IPS-11a (cell line): ENCODE data around the gene CD9.
"Not testable (repeated sequence)": the region's sequence is repeated elsewhere in the genome, so short reads cannot be mapped to it uniquely, and the experiment has no call there.

ENCODE experiments used
- H3K4me3 ChIP-seq: one replicate; pipeline ENCODE4 v1.5.1; 2013; ENCODE audit warnings: low read depth, low read length, control low read depth

The CD9 gene

GRCh38 chr12:6200256-6201212 lies at the start of gene CD9:
Gene CD9, plus strand, starts transcription at chr12:6200400. Its CDS starts 100 bp downstream, at chr12:6200500.
- peak within 1 kb of the TSS; percentile 96 for H3K4me3 ChIP-seq

- H3K4me3 ChIP-seq, result no peak overlapping the region
Measured at GRCh38 chr12:6154730-6155459, 45.3 kb upstream of the CD9 start.

GRCh38 chr12:6157482-6157881 lies 42.7 kb upstream of the CD9 start:
- H3K4me3 ChIP-seq, result no peak overlapping the region

- no peak overlapping the region for H3K4me3 ChIP-seq
Measured at GRCh38 chr12:6158255-6158654, 41.9 kb upstream of the CD9 start.

- H3K4me3 ChIP-seq, result no peak overlapping the region
Measured at GRCh38 chr12:6158749-6159148, 41.5 kb upstream of the CD9 start.

GRCh38 chr12:6159166-6160011 lies 40.8 kb upstream of the CD9 start:
- not testable (repeated sequence) for H3K4me3 ChIP-seq

GRCh38 chr12:6160049-6160649 lies 40.1 kb upstream of the CD9 start:
- not testable (repeated sequence) for H3K4me3 ChIP-seq

- H3K4me3 ChIP-seq, result no peak overlapping the region
Measured at GRCh38 chr12:6161124-6161882, 38.9 kb upstream of the CD9 start.

GRCh38 chr12:6163416-6164060 lies 36.7 kb upstream of the CD9 start:
- H3K4me3 ChIP-seq, result no peak overlapping the region

- H3K4me3 ChIP-seq, result no peak overlapping the region
Measured at GRCh38 chr12:6165395-6165794, 34.8 kb upstream of the CD9 start.

GRCh38 chr12:6166808-6167207 lies 33.4 kb upstream of the CD9 start:
- no peak overlapping the region for H3K4me3 ChIP-seq

GRCh38 chr12:6167327-6168280 lies 32.6 kb upstream of the CD9 start:
- H3K4me3 ChIP-seq, result no peak overlapping the region

- H3K4me3 ChIP-seq, result no peak overlapping the region
Measured at GRCh38 chr12:6171409-6172015, 28.7 kb upstream of the CD9 start.

GRCh38 chr12:6172086-6172485 lies 28.1 kb upstream of the CD9 start:
- no peak overlapping the region for H3K4me3 ChIP-seq

GRCh38 chr12:6172862-6173261 lies 27.3 kb upstream of the CD9 start:
- no peak overlapping the region for H3K4me3 ChIP-seq

- H3K4me3 ChIP-seq, result no peak overlapping the region
Measured at GRCh38 chr12:6177642-6178358, 22.4 kb upstream of the CD9 start.
